MCF 10A (cell line): ENCODE measurements around the gene SMYD3. TPM values are rescaled to one million over a fixed set of nuclear protein-coding genes. Genes with fewer than 3 reads are reported as not detected.

Experiments used
- BruUV-seq: library from RNA; stranded (reverse); fragments of 400-500 nt; replicated peaks from 2 replicates; lab custom pipeline; 2021; lab: Mats Ljungman, UMichigan
- CTCF ChIA-PET: fragments of 300-600 bp; sonication (Branson Sonifier 250); formaldehyde crosslinking; extraction: SDS; loops from one replicate; lab custom pipeline; 2021; ENCODE audit warnings: antibody characterized with exemption, inconsistent platforms; lab: Yijun Ruan, JAX
- POLR2A ChIA-PET: fragments of 300-600, 350-650 bp; sonication (Branson Sonifier 250); formaldehyde crosslinking; extraction: SDS; loops from one replicate; lab custom pipeline; 2020; ENCODE audit warnings: antibody characterized with exemption, inconsistent platforms; lab: Yijun Ruan, JAX
- DNase-seq: peaks from one replicate; pipeline ENCODE4 v3.0.0-alpha.2; 2018; ENCODE audit not compliant: unreplicated experiment
- H3K27ac Mint-ChIP-seq: one replicate; pipeline ENCODE4 v1.8.0; 2022; ENCODE audit warnings: mild to moderate bottlenecking, low read depth, mixed read lengths; ENCODE audit not compliant: unreplicated experiment
- H3K27me3 Mint-ChIP-seq: one replicate; pipeline ENCODE4 v1.8.0; 2022; ENCODE audit warnings: mixed read lengths; ENCODE audit not compliant: insufficient read depth, unreplicated experiment
- H3K36me3 Mint-ChIP-seq: one replicate; pipeline ENCODE4 v1.8.0; 2022; ENCODE audit warnings: mild to moderate bottlenecking, moderate library complexity, mixed read lengths; ENCODE audit not compliant: insufficient read depth, unreplicated experiment
- H3K4me1 Mint-ChIP-seq: one replicate; pipeline ENCODE4 v1.8.0; 2022; ENCODE audit warnings: mixed read lengths; ENCODE audit not compliant: insufficient read depth, unreplicated experiment
- H3K4me3 Mint-ChIP-seq: one replicate; pipeline ENCODE4 v1.8.0; 2022; ENCODE audit warnings: mild to moderate bottlenecking, moderate library complexity, mixed read lengths; ENCODE audit not compliant: unreplicated experiment
- H3K9me3 Mint-ChIP-seq: one replicate; pipeline ENCODE4 v1.8.0; 2022; ENCODE audit warnings: mixed read lengths; ENCODE audit not compliant: unreplicated experiment
- intact Hi-C: fragments of 100-400 bp; cut with micrococcal nuclease; formaldehyde crosslinking; loops from 2 replicates; pipeline ENCODE4 v1.14.1; 2022
- total RNA-seq: library from RNA; stranded (reverse); gene quantifications from 2 replicates; pipeline ENCODE4 v1.2.3, GENCODE V29; 2022
- TF ChIP-seq, protein P1 (sequence below): fragments of 200-600 bp; IDR thresholded peaks from one replicate; pipeline ENCODE4 v1.8.0; 2022; ENCODE audit warnings: antibody characterized with exemption, mild to moderate bottlenecking; ENCODE audit not compliant: unreplicated experiment

SMYD3 gene
- total RNA-seq, 1 experiment from 2014 or later = 26.9 TPM

DNA sequence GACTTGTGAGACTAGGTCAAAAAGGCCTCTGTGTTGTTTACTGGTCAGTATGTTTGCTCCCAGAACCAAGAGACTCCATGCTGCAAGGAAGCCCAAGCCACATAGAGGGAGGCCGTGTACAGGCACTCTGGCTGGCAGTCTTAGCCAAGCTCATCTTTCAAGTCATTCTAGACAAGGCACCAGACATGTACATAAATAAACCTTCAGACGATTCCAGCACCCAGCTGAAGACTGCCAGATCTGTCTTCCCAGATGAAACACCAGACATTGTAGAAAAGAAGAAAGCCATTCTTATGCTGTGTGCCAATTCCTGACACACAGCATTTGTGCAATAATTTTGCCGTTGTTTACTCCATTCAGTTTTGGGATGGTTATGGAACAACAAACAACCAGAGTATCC, 756.8 kb downstream of the SMYD3 start:
- H3K4me1 Mint-ChIP-seq = no peaks in the 10 kb centered on the region
- POLR2A ChIA-PET = interaction anchor here (0.6 kb wide), 1 partner anchor 15 kb away, joined by 3 read pairs; no protein-coding TSS in a partner anchor
- BruUV-seq = no TSS peak
- H3K4me3 Mint-ChIP-seq = no peak overlapping the region
- H3K27me3 Mint-ChIP-seq = no peaks in the 10 kb centered on the region
- no peaks in the 10 kb centered on the region for H3K36me3 Mint-ChIP-seq
- CTCF ChIA-PET = interaction anchor here (0.7 to 1.2 kb wide), 2 partner anchors 14 to 30 kb away, joined by 3 read pairs; no protein-coding TSS in a partner anchor
- no peak for DNase-seq
- intact Hi-C loops = no loop called here
- TF ChIP-seq, protein P1, sequence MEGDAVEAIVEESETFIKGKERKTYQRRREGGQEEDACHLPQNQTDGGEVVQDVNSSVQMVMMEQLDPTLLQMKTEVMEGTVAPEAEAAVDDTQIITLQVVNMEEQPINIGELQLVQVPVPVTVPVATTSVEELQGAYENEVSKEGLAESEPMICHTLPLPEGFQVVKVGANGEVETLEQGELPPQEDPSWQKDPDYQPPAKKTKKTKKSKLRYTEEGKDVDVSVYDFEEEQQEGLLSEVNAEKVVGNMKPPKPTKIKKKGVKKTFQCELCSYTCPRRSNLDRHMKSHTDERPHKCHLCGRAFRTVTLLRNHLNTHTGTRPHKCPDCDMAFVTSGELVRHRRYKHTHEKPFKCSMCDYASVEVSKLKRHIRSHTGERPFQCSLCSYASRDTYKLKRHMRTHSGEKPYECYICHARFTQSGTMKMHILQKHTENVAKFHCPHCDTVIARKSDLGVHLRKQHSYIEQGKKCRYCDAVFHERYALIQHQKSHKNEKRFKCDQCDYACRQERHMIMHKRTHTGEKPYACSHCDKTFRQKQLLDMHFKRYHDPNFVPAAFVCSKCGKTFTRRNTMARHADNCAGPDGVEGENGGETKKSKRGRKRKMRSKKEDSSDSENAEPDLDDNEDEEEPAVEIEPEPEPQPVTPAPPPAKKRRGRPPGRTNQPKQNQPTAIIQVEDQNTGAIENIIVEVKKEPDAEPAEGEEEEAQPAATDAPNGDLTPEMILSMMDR = no peak
- peak overlapping the region; percentile 31 for H3K27ac Mint-ChIP-seq
- H3K9me3 Mint-ChIP-seq = peaks cover 11% of the 10 kb centered on the region

DNA sequence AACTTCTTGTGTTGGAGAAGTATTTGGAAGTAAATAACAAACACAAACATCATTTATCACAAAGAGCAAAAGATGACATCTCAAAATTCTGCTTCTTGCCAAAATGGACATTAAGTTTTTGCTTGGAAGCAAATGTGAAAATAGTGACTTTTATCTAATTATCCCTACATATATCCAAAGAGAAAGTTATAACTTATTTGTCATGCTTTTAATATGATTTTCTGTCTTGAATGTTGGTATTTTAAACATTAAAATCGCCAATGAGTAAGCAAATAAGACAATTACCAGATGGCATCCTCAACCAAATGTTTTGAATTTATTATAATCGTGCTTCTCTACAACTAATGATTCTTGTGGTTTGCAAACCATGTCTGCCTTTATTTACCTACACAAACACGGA, 758.0 kb downstream of the SMYD3 start:
- TF ChIP-seq, protein P1 = no peak
- H3K9me3 Mint-ChIP-seq = peaks cover 10% of the 10 kb centered on the region
- CTCF ChIA-PET = interaction anchor here (0.9 kb wide), 1 partner anchor 15 kb away, joined by 3 read pairs; no protein-coding TSS in a partner anchor
- no peak overlapping the region for H3K4me3 Mint-ChIP-seq
- H3K4me1 Mint-ChIP-seq = no peaks in the 10 kb centered on the region
- H3K36me3 Mint-ChIP-seq = no peaks in the 10 kb centered on the region
- H3K27ac Mint-ChIP-seq = no peak overlapping the region
- BruUV-seq = no TSS peak
- no peaks in the 10 kb centered on the region for H3K27me3 Mint-ChIP-seq
- intact Hi-C loops = no loop called here
- DNase-seq = no peak
- POLR2A ChIA-PET = no interaction called here

DNA sequence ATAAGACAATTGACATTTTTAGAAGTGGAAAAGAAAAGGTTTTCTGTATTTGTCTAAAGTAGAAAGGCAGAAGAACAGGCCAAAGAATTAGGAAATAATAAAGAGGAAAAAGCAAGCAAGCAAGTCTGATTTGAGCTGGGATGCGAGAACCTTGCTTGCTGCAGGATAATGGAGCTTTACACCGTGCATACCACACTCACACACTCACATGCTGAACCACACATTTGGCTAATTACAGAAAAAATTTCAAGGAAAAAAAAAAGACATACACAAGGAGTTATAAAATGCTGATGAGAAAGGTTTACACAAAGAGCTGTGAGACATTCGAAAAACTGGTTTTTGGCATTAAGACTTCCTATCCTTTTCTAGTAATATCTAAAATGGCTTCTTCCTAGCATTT, 758.4 kb downstream of the SMYD3 start:
- Mint-ChIP-seq H3K4me3 (no peak overlapping the region), H3K27me3 (no peaks in the 10 kb centered on the region), H3K4me1 (no peaks in the 10 kb centered on the region), H3K36me3 (no peaks in the 10 kb centered on the region), H3K9me3 (peaks cover 10% of the 10 kb centered on the region), H3K27ac (no peak overlapping the region)
- TF ChIP-seq, protein P1 = no peak
- ChIA-PET CTCF (no interaction called here), POLR2A (interaction anchor here (0.6 kb wide), 1 partner anchor 198 kb away, joined by 5 read pairs; no protein-coding TSS in a partner anchor)
- DNase-seq = no peak
- BruUV-seq = no TSS peak
- intact Hi-C loops = no loop called here

DNA sequence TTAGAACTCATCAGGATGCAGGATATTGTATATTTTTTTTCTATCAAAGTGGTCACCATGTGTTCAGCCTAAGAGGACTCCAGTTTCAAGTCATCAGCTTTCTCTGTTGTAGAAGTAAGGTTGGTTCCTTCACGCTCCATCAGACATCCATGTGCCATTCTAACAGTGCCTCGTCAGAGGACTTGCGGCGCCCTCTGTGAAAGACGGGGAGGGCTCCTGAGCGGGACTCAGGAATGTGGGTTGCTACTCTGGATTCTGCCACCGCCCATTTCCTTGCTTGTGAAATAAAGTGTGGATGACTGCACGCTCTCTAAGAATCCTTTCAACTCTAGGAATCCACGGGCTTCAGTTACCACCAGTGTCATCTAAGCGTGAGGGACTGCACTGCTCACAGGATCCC, 758.8 kb downstream of the SMYD3 start:
- H3K36me3 Mint-ChIP-seq = no peaks in the 10 kb centered on the region
- peaks cover 10% of the 10 kb centered on the region for H3K9me3 Mint-ChIP-seq
- ChIA-PET POLR2A (interaction anchor here (0.6 to 0.9 kb wide), 2 partner anchors 12 to 198 kb away, joined by 3 to 5 read pairs; no protein-coding TSS in a partner anchor), CTCF (interaction anchor here (0.7 kb wide), 1 partner anchor 97 kb away, joined by 3 read pairs; no protein-coding TSS in a partner anchor)
- no TSS peak for BruUV-seq
- no peaks in the 10 kb centered on the region for H3K27me3 Mint-ChIP-seq
- H3K4me3 Mint-ChIP-seq = no peak overlapping the region
- DNase-seq = no peak
- no peaks in the 10 kb centered on the region for H3K4me1 Mint-ChIP-seq
- intact Hi-C loops = no loop called here
- TF ChIP-seq, protein P1 = no peak
- no peak overlapping the region for H3K27ac Mint-ChIP-seq
